GM10266 (cell line): ENCODE measurements around the gene RNF213.

Experiments
- DNase-seq: peaks from one replicate; pipeline ENCODE4 v3.0.0; 2012; ENCODE audit errors: extremely low spot score
- TF ChIP-seq, protein P1 (sequence below): IDR thresholded peaks from 2 replicates; pipeline ENCODE4 v1.5.1; 2012; ENCODE audit warnings: mild to moderate bottlenecking, low read depth; ENCODE audit not compliant: control insufficient read depth, insufficient read depth; ENCODE audit errors: missing control alignments

RNF213 gene

DNA sequence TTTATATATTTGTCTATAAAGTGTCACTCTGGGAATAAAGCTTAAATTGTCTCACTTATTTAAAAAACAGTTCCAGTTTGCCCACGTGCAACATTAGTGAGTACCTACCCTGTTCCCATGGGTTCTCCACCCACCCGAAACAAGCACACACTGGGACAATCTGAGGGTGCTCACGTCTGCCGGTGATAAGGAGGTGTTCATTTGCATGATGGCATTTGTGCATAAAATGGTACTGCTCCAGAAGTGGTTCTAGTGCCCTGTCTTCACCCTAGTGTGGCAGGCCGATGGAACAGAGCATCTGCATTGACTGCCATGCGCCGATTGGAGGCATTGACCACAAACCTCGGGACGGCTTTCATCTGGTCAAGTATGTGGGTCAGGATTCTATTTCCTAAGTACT, 118.7 kb downstream of the RNF213 start:
- TF ChIP-seq, protein P1, sequence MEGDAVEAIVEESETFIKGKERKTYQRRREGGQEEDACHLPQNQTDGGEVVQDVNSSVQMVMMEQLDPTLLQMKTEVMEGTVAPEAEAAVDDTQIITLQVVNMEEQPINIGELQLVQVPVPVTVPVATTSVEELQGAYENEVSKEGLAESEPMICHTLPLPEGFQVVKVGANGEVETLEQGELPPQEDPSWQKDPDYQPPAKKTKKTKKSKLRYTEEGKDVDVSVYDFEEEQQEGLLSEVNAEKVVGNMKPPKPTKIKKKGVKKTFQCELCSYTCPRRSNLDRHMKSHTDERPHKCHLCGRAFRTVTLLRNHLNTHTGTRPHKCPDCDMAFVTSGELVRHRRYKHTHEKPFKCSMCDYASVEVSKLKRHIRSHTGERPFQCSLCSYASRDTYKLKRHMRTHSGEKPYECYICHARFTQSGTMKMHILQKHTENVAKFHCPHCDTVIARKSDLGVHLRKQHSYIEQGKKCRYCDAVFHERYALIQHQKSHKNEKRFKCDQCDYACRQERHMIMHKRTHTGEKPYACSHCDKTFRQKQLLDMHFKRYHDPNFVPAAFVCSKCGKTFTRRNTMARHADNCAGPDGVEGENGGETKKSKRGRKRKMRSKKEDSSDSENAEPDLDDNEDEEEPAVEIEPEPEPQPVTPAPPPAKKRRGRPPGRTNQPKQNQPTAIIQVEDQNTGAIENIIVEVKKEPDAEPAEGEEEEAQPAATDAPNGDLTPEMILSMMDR = no peak
- DNase-seq = no peak

DNA sequence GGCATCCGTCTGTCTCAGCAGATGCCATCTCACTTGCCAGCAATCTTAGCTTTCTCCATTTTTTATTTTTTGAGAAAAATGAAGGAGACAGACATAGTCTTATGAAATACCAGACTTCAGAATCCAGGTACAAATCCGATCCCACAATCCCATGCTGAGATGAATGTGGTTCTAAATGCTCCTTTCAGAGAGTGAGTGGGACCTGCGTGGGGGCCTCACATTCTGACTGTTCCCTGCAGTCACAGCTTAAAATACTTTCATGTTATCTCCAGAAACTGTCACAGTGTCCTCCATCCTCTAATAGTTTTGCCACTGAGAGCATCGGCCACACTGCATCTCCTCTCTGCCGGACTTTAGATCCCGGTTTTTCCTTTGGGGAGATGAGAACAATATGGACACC, 119.4 kb downstream of the RNF213 start:
- TF ChIP-seq, protein P1 = no peak
- DNase-seq = no peak

DNA sequence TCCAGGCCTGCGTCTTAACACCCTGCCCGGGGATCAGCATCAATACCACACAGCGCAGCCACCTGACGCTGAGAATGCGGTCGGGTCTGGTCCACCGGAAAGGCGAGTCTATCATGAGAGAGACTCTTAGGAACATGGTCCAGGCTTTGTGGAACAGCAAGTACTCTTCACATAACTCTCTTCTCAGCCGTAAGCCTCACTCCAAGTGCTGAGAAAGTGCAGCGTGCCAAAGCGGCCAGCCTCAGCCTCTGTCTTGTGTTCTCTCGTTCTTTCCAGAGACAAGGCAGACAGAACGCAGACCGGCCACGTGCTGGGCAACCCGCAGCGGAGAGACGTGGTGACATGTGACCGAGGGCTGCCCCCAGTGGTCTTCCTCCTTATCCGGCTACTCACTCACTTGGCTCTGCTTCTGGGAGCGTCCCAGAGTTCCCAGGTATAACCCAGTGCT, 119.9 kb downstream of the RNF213 start:
- DNase-seq = no peak
- TF ChIP-seq, protein P1 = no peak

DNA sequence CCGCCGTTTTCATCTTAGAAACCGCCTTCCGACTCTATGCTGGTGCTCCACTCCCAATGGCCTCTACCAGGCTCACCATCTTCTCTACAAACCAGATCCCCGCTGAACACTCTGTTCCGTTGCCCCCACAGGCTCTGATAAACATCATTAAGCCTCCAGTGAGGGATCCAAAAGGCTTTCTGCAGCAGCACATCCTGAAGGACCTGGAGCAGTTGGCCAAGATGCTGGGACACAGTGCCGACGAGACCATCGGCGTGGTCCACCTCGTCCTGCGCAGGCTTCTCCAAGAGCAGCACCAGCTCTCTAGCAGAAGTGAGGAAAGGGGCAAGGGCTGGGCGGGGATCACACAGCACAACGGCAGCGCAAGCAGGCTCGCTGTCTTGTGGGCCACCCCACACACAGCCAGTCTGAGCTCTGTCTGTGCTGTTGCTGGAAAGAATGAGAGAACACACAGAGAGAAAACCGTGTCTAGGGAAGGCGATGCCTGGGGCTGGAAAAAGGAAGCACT, 120.8 kb downstream of the RNF213 start:
- TF ChIP-seq, protein P1 = no peak
- DNase-seq = no peak

DNA sequence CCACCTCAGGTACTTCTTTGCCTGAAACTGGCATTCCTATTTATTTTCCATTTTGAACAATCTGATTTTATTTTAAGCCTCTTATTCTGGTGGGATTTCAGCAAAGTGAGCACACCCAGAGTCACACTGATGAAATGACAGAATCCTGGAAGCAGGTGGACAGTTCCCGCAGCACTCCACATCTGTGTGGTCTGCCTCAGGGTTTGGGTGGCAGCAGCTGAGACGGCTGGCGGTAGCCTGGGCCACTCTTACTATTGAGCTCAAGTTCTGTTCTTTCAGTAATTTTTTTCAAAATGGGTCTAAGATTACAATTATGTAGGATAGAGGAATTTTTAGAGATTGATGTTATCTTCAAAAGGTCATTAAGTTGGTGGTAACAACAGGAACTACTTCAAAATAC, 121.8 kb downstream of the RNF213 start:
- no peak for DNase-seq
- TF ChIP-seq, protein P1 = no peak

DNA sequence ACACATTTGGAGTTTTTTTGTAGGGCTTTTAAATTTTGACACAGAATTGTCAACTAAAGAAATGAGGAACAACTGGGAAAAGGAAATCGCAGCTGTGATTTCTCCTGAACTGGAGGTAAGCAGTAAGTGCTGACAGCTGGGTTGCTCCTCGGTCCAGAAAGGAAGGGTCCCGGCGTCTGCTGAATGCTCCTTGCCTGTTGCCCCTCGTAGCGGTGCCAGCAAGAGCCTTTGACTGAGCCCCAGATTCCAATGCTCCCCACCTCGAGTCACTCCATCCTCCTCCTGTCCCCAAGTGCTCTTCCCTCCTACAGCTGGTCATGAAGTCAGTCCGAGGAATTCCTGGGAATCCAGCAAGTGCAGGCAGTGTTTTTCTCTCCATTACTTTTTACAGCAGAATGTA, 122.3 kb downstream of the RNF213 start:
- DNase-seq = no peak
- TF ChIP-seq, protein P1 = no peak

DNA sequence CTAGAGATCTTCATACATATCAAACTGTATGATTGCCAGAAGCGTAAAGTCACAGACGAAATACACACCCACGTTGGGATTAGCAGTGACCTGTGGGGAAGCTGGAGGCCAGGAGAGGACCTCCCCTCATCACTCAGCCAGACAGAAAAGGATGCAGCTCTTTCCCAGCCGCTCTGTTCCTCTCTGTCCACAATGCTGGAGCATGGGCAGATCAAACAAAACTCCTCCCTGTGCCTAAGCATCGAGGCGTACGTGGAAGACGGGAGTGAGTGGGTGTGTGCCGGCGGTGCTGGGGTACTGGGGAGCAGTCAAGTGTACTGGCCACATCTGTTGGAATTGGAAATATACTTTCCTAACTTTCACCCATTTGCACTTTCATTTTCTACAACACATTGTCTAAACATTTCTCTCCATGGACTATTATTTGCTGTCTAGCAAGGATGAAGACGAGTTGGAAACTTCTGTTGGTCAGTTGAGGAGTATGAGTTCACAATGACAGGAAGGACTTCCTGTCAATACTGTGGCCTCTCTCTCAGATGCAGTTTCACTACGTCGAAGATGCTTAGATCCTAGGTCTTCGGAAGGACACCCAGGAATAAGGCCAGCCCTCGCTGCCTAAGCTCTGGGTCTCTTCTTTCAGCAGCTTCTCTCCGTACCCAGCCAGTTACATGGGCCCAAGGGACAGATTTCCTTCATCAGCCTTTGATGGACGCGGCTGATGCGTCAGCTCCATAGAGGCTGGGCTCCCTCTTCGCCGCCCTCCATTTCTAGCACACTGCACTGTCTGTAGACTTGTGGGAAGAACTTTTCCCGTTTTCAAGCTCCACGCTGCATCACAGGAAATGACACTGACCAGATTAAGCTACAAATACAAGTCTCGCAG, 123.7 kb downstream of the RNF213 start:
- TF ChIP-seq, protein P1 = no peak
- DNase-seq = no peak
